Fibroblast of skin of left quadriceps (primary cell): ENCODE data around the gene DLGAP3.
"Not testable (repeated sequence)": the region's sequence is repeated elsewhere in the genome, so short reads cannot be mapped to it uniquely, and the experiment has no call there.

Experiments used
- DNase-seq, 2 experiments: peaks; one replicate each; pipeline ENCODE4 v3.0.0-alpha.2; 2013; ENCODE audit warnings: low read depth in 2 of 2

Gene DLGAP3

DNA sequence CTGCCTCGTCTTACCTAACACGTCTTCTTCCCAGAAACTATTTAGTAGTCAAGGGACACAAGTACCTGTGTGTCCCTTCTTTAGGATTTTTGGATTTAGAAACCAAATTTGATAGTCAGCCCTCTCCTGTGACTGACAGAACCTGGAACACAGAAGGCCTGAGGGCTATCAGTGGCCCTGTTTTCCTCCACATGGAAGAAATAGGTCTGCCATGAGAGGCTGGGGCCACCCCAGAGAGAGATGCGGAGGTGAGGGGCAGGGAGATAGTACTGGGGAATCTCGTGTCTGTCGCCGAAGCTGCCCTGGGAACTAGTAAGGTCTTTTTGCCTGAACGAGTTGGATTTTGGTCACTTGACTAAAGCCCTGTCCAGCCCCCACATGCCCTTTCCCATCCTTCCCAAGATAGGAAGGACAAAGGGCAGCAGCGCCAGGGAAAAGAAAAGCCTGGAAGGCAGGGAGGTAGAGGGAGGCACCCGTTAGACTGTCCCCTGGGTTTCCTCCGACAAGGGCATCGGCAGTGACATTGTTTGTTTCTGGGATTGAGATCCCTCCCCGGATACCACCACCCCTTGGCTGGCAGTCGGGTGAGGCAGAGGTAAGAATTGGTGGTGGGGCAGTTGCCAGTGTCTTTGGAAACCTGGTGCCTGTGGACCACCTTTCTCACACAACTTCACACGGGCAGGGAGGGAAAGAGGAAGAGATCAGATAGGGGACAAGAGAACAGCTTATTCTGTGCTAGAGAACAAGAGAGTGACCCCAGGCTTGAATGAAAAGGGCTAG, 89.7 kb downstream of the DLGAP3 start:
- no peak for DNase-seq

DNA sequence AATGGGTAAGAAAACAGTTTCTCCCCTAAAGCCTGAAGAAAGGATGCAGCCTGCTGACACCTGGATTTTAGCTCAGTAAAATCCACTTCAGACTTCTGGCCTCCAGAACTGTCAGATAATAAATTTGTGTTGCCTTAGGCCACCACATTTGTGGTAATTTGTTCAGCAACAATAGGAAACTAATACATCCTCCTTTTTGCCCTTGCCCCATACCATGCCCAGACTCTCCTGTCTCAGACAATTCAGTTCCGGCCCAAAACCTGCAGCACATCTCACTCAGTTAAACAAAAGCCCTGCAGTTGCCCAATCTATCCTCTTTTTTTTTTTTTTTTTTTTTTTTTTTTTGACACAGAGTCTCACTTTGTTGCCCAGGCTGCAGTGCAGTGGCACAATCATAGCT, 95.7 kb downstream of the DLGAP3 start:
- DNase-seq: no peak

DNA sequence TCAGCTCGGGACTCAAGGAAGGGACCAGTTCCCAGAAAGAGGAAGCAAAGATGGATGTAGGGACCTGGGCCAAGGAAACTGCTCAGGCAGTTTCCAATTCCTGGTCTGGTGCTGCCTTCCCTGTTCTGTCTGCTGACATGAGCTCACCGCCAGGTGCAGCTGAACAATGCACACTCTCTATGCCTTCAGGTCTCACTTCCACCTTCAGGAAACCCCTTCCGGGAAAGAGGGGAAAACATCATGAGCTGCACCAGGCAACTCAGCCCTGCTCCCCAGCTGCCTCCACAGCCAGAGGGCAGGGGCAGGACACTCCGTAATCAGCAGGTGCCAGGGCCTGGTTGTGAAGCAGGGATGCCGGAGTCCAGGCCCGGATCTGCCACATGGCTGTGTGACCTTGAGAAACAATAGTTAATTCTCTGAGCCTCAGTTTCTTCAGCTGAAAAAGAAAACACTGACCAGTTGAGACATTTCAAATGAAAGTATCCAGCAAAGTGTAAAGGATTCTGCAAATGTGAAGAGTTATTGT, 97.7 kb downstream of the DLGAP3 start:
- no peak for DNase-seq

DNA sequence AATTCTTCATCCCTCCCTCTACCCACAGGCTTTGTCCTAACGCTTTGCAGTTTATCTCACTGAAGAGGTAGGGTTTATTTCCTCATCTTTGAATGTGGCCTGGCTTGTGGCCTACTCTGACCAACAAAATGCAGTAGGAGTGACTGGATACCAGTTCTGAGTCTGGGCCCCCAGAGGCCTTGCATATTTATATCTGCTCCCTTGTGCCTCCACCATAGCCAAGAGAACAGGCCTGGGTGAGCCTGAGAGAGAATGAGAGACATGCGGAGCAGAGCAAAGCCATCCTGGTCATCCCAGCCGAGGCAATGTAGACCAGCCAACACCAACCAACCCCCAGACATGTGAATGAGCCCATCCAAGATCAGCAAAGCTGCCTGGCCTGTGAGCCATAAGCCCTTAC, 100.2 kb downstream of the DLGAP3 start:
- DNase-seq: no peak

DNA sequence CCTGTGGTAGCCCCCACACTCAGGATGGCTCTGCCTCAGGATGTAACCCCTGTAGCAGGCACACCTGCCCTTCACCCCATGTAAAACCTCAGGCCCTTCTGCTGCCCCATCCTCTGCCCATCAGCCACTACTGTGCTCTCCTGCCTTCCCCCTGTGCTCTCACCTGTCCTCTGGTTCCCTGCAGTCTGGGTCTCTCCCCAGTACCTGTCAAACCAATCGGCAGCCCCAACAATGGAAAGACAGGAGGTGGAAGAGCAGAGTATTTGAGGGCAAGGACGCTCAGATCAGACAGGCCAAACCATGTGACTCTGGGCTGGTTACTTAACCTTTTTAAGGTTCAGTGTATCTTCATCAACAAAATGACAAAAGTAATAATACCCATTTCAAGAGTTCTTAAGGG, 100.8 kb downstream of the DLGAP3 start:
- DNase-seq: no peak

DNA sequence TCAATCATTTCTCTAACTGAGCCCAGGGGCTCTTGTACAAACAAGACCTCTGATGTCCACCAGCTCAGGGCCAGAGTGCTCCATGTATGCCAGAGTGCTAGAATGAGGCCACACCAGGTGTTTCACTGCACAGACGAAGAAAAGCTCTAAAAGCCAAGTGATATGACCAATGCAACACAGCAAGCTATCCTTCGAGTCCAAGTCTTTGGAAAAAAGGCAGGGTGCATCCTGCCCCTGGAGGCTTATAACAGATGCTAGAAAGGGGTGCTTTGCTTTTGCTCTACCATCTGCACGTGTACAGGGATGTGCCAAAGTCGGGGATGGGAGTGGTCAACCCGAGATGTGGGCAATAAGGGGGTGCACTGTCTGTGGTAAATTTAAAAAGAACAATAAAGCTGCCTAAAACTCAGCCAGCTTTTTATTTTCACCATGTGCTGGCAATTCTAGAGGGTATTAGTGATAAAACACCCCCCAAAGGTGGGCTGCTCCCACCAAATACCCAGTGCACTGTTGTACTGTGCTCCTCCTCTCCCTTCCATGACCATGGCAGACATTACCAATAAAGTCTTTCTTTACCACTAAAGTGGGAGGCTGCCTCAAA, 102.0 kb downstream of the DLGAP3 start:
- no peak for DNase-seq

DNA sequence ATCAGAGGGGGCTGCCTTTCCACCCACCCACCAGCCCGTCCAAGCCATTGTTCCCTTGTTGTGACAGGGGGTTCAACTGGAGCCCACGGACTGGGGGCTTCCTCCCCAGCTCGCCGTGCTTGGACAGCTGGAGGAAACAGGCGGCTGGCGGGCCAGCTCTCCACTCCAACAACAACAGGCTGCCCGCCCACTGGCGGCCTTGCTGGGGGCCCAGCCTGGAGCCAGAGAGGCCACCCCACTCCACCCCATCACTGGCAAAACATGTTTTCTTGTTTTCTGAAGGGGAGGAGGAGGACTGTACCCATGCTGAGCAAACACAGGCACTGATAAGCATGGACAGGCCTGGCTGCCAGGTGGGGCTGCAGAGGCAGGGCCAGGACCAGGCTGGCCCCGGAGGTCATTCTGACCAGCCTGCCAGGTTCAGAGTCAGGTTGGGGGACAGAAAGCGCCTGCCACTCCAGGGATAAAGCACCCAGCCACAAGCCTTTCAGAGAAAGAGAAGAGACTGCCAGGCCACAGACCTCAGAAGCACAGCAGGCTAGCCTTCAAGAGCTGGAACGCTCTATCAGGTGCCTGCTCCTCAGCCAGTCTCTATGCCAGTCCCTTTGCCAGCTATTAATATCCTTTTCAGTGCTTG, 103.9 kb downstream of the DLGAP3 start:
- DNase-seq: no peak

DNA sequence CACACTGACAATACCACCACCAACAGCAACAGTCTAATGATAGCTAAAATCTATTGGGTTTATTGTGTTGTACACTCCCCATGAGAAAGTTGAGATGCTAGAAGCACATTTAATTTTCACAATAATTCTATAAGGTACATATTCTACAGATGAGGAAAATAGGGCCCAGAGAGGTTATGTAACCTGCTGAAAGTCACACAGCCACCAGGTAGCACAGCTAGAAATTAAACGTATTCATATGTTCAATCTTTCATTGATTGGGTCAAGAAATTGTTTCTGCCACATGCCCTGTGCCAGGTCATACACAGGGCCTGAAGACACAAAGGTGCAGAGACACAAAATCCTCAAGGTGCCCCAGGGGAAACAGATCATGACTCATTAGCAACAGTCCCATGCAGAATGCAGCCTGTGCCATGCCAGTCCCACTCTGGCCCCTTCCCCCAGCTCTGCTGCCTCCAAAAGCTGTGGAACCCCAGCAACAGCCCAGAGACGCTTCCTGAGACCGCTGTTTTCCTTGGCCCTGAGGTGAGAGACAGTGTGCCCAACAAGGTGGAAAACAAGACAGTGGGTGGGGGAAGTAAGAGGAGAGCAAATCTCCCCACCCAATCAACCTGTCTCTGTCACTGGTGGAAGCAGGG, 104.5 kb downstream of the DLGAP3 start:
- DNase-seq: no peak

DNA sequence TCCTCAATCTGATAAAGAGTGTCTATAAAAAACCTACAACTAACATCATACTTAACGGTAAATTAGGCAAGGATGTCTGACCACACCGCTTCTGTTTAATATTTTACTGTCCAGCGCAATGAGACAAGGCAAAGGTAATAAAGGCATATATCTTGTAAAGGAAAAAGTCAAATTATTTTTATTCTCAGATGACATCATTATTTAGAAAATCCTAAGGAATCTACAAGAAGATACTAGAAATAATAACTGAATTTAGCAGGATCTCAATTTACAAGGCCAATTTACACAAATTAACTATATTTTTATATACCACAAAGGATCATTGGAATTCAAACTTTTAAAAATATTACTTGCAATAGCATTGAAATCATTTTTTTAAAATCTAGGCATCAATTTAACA, 107.2 kb downstream of the DLGAP3 start:
- no peak for DNase-seq

DNA sequence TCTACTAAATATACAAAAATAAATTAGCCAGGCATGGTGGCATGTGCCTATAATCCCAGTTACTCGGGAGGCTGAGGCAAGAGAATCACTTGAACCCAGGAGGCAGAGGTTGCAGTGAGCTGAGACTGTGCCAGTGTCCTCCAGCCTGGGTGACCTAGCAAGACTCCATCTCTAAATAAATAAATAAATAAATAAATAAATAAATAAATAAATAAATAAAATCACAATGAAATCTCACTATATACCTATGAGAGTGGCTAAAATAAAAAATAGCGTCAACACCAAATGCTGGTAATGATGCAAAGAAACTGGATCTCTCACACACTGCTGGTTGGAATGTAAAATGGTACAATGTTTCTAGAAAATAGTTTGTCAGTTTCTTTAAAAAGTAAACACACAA, 110.6 kb downstream of the DLGAP3 start:
- DNase-seq: not testable (repeated sequence)

DNA sequence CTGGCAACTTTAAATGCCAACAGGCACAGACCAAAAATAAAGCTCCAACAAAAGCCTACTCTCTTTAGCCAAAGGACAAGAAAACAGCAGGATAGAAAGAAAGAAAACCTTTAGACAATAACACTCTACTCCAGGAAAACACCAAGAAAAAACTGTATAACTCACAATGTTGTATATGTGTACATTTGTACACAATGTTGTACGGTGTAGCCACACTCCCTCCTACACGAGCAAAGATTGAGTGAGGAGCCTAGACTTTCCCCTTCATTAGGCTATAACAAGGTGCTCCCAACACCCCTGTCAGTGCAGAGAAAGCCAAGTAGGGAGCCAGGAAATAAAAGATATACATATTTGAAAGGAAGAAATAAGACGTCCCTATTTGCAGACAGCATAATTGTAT, 112.7 kb downstream of the DLGAP3 start:
- no peak for DNase-seq

DNA sequence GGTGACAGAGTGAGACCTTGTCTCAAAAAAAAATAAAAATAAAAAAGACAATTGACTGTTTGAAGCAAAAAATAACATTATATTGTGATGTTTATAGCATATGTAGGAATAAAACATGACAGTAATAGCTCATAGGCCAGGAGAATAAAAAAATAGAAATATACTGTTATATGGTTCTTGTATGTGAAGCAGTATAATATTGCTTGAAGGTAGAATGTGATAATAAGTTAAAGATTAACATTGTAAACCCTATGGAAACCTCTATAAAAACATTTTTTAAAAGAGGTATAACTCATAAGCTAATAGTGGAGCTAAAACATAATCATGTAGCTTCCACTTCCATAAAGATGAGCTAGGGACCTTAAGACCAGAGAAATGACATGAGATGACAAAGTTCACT, 113.1 kb downstream of the DLGAP3 start:
- no peak for DNase-seq
